DMS 273 (cell line): ENCODE results near the gene GNPAT.
A peak's percentile ranks its signal among the peaks of the same experiment; 100 is the strongest.

Experiments used
- DNase-seq: peaks from one replicate; lab custom pipeline; 2025; ENCODE audit not compliant: unreplicated experiment; lab: John Stamatoyannopoulos, UW

The GNPAT gene

GRCh38 chr1:231241750-231242149 lies 738 bp downstream of the GNPAT start:
- DNase-seq: peak; percentile 63

- peak; percentile 17 for DNase-seq
Observed at GRCh38 chr1:231242516-231243198, 1.6 kb downstream of the GNPAT start.

GRCh38 chr1:231248778-231249177 lies 7.8 kb downstream of the GNPAT start:
- no peak for DNase-seq

- DNase-seq: no peak
Observed at GRCh38 chr1:231252336-231252735, 11.3 kb downstream of the GNPAT start.

- no peak for DNase-seq
Observed at GRCh38 chr1:231260351-231260750, 19.3 kb downstream of the GNPAT start.

GRCh38 chr1:231264642-231265041 lies 23.6 kb downstream of the GNPAT start:
- no peak for DNase-seq

- no peak for DNase-seq
Observed at GRCh38 chr1:231265379-231265778, 24.4 kb downstream of the GNPAT start.

GRCh38 chr1:231266811-231267322 lies 25.9 kb downstream of the GNPAT start:
- DNase-seq: no peak

- DNase-seq: no peak
Observed at GRCh38 chr1:231272173-231272572, 31.2 kb downstream of the GNPAT start.

GRCh38 chr1:231272880-231273279 lies 31.9 kb downstream of the GNPAT start:
- no peak for DNase-seq

GRCh38 chr1:231274119-231274825 lies 33.3 kb downstream of the GNPAT start:
- DNase-seq: no peak

- peak; percentile 61 for DNase-seq
Observed at GRCh38 chr1:231278100-231278790, 37.2 kb downstream of the GNPAT start.

GRCh38 chr1:231279081-231279480 lies 38.1 kb downstream of the GNPAT start:
- no peak for DNase-seq

GRCh38 chr1:231279683-231280082 lies 38.7 kb downstream of the GNPAT start:
- DNase-seq: no peak

- no peak for DNase-seq
Observed at GRCh38 chr1:231284441-231284840, 43.4 kb downstream of the GNPAT start.

GRCh38 chr1:231286603-231287002 lies 45.6 kb downstream of the GNPAT start:
- DNase-seq: no peak

- no peak for DNase-seq
Observed at GRCh38 chr1:231295938-231296337, 54.9 kb downstream of the GNPAT start.

- no peak for DNase-seq
Observed at GRCh38 chr1:231301990-231302389, 61.0 kb downstream of the GNPAT start.

- no peak for DNase-seq
Observed at GRCh38 chr1:231310391-231310934, 69.5 kb downstream of the GNPAT start.

GRCh38 chr1:231311720-231312431 lies 70.9 kb downstream of the GNPAT start:
- peak; percentile 84 for DNase-seq

- no peak for DNase-seq
Observed at GRCh38 chr1:231312432-231312788, 71.4 kb downstream of the GNPAT start.
